ENCODE data around the gene ADRB1. TPM values are rescaled to one million over a fixed set of nuclear protein-coding genes. Genes with fewer than 3 reads are reported as not detected.
A peak's percentile ranks its signal among the peaks of the same experiment; 100 is the strongest.

Gene ADRB1
- total RNA-seq, 1 experiment from 2014 or later = 0.12 TPM

- Histone ChIP-seq H3K9me3 (replicated peaks) (peaks cover under 1% of the 10 kb centered on the region; the same call in 1 of the 2 replicates), H3K36me3 (no peaks in the 10 kb centered on the region), H3K4me3 (no peak overlapping the region), H3K27me3 (0 out of 2 replicates have a peak, but pooled peaks cover 6% of the 10 kb centered on the region), H3K4me1 (peaks cover 11% of the 10 kb centered on the region), H3K27ac (no peak overlapping the region)
- no peak for DNase-seq
Measured at GRCh38 chr10:114021154-114021553, 22.5 kb upstream of the ADRB1 start.

GRCh38 chr10:114021717-114022680, 21.7 kb upstream of the ADRB1 start:
- Histone ChIP-seq H3K4me1 (peaks cover 16% of the 10 kb centered on the region), H3K36me3 (no peaks in the 10 kb centered on the region), H3K4me3 (no peak overlapping the region), H3K27me3 (0 out of 2 replicates have a peak, but pooled peaks cover 6% of the 10 kb centered on the region), H3K27ac (no peak overlapping the region), H3K9me3 (replicated peaks) (no peaks in the 10 kb centered on the region)
- DNase-seq = no peak

- Histone ChIP-seq H3K4me1 (peaks cover 16% of the 10 kb centered on the region), H3K9me3 (replicated peaks) (no peaks in the 10 kb centered on the region), H3K27ac (no peak overlapping the region), H3K4me3 (no peak overlapping the region), H3K36me3 (no peaks in the 10 kb centered on the region), H3K27me3 (0 out of 2 replicates have a peak, but pooled peaks cover 6% of the 10 kb centered on the region)
- DNase-seq = no peak
Measured at GRCh38 chr10:114022766-114023597, 20.7 kb upstream of the ADRB1 start.

GRCh38 chr10:114024876-114025610, 18.6 kb upstream of the ADRB1 start:
- no peak overlapping the region for H3K27ac ChIP-seq
- peaks cover 16% of the 10 kb centered on the region for H3K4me1 ChIP-seq
- DNase-seq = peak; percentile 32 to 36
- H3K4me3 ChIP-seq = no peak overlapping the region
- no peaks in the 10 kb centered on the region for H3K36me3 ChIP-seq
- 0 out of 2 replicates have a peak, but pooled peaks cover 6% of the 10 kb centered on the region for H3K27me3 ChIP-seq
- H3K9me3 ChIP-seq (replicated peaks) = no peaks in the 10 kb centered on the region

GRCh38 chr10:114025611-114026130, 18.0 kb upstream of the ADRB1 start:
- no peak overlapping the region for H3K4me3 ChIP-seq
- peaks cover 16% of the 10 kb centered on the region for H3K4me1 ChIP-seq
- 0 out of 2 replicates have a peak, but pooled peaks cover 6% of the 10 kb centered on the region for H3K27me3 ChIP-seq
- DNase-seq = no peak
- H3K36me3 ChIP-seq = no peaks in the 10 kb centered on the region
- H3K9me3 ChIP-seq (replicated peaks) = no peaks in the 10 kb centered on the region
- no peak overlapping the region for H3K27ac ChIP-seq

- H3K9me3 ChIP-seq (replicated peaks) = no peaks in the 10 kb centered on the region
- peaks cover 16% of the 10 kb centered on the region for H3K4me1 ChIP-seq
- H3K36me3 ChIP-seq = no peaks in the 10 kb centered on the region
- H3K4me3 ChIP-seq = no peak overlapping the region
- H3K27me3 ChIP-seq = 0 out of 2 replicates have a peak, but pooled peaks cover 4% of the 10 kb centered on the region
- H3K27ac ChIP-seq = no peak overlapping the region
- DNase-seq = peak; percentile 20 to 26
Measured at GRCh38 chr10:114026189-114027040, 17.3 kb upstream of the ADRB1 start.

GRCh38 chr10:114027041-114027394, 16.6 kb upstream of the ADRB1 start:
- Histone ChIP-seq H3K36me3 (no peaks in the 10 kb centered on the region), H3K27ac (no peak overlapping the region), H3K4me3 (no peak overlapping the region), H3K9me3 (replicated peaks) (no peaks in the 10 kb centered on the region), H3K4me1 (peaks cover 16% of the 10 kb centered on the region), H3K27me3 (no peaks in the 10 kb centered on the region)
- DNase-seq = no peak

GRCh38 chr10:114027951-114028350, 15.7 kb upstream of the ADRB1 start:
- no peak overlapping the region for H3K27ac ChIP-seq
- H3K36me3 ChIP-seq = no peaks in the 10 kb centered on the region
- H3K9me3 ChIP-seq (replicated peaks) = no peaks in the 10 kb centered on the region
- no peaks in the 10 kb centered on the region for H3K27me3 ChIP-seq
- no peak overlapping the region for H3K4me3 ChIP-seq
- peaks cover 16% of the 10 kb centered on the region for H3K4me1 ChIP-seq
- DNase-seq = no peak

GRCh38 chr10:114028425-114028824, 15.2 kb upstream of the ADRB1 start:
- Histone ChIP-seq H3K4me3 (no peak overlapping the region), H3K4me1 (peaks cover 16% of the 10 kb centered on the region), H3K9me3 (replicated peaks) (no peaks in the 10 kb centered on the region), H3K27ac (no peak overlapping the region), H3K36me3 (no peaks in the 10 kb centered on the region), H3K27me3 (no peaks in the 10 kb centered on the region)
- no peak for DNase-seq

GRCh38 chr10:114029655-114030054, 14.0 kb upstream of the ADRB1 start:
- H3K27ac ChIP-seq = no peak overlapping the region
- H3K4me1 ChIP-seq = peaks cover 14% of the 10 kb centered on the region
- no peaks in the 10 kb centered on the region for H3K36me3 ChIP-seq
- H3K27me3 ChIP-seq = no peaks in the 10 kb centered on the region
- no peak overlapping the region for H3K4me3 ChIP-seq
- no peaks in the 10 kb centered on the region for H3K9me3 ChIP-seq (replicated peaks)
- DNase-seq = no peak

GRCh38 chr10:114030140-114030539, 13.5 kb upstream of the ADRB1 start:
- no peak overlapping the region for H3K4me3 ChIP-seq
- peaks cover 10% of the 10 kb centered on the region for H3K4me1 ChIP-seq
- H3K9me3 ChIP-seq (replicated peaks) = no peaks in the 10 kb centered on the region
- no peaks in the 10 kb centered on the region for H3K27me3 ChIP-seq
- no peak for DNase-seq
- H3K36me3 ChIP-seq = no peaks in the 10 kb centered on the region
- no peak overlapping the region for H3K27ac ChIP-seq

- no peak for DNase-seq
Measured at GRCh38 chr10:114031073-114031972, 12.3 kb upstream of the ADRB1 start.

GRCh38 chr10:114033566-114033965, 10.1 kb upstream of the ADRB1 start:
- no peaks in the 10 kb centered on the region for H3K4me1 ChIP-seq
- H3K27ac ChIP-seq = no peak overlapping the region
- no peaks in the 10 kb centered on the region for H3K36me3 ChIP-seq
- DNase-seq = no peak
- H3K4me3 ChIP-seq = no peak overlapping the region
- H3K27me3 ChIP-seq = 0 out of 2 replicates have a peak, but pooled peaks cover 2% of the 10 kb centered on the region
- no peaks in the 10 kb centered on the region for H3K9me3 ChIP-seq (replicated peaks)

More at GRCh38 chr10:114031073-114031972, 12.3 kb upstream of the ADRB1 start:
- peaks cover 4% of the 10 kb centered on the region for H3K4me1 ChIP-seq
- no peaks in the 10 kb centered on the region for H3K27me3 ChIP-seq
- no peaks in the 10 kb centered on the region for H3K9me3 ChIP-seq (replicated peaks)
- no peak overlapping the region for H3K4me3 ChIP-seq
- H3K27ac ChIP-seq = no peak overlapping the region
- no peaks in the 10 kb centered on the region for H3K36me3 ChIP-seq

All from SJCRH30 (cell line).